ENCODE measurements around the gene BDP1.

DNA sequence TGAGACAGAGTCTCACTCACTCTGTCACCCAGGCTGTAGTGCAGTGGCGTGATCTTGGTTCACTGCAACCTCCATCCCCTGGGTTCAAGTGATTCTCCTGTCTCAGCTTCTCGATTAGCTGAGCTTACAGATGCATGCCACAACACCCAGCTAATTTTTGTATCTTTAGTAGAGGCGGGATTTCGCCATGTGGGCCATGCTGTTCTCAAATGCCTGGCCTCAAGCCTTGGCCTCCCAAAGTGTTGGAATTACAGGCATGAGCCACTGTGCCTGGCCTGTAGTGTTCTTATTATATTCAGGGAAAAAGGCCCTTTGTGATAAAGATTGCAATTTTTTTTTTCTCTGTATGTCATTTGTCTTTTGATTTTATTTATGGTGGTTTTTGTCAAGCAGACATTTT lies 107.7 kb downstream of the BDP1 start:
- TF ChIP-seq ARNTL (CRISPR knock-in tag; IDR thresholded peaks at IDR 0.05; ENCODE audit: borderline replicate concordance, low read depth) (no peak), OSR1 (CRISPR knock-in tag; IDR thresholded peaks at IDR 0.05) (no peak), ZNF565 (CRISPR knock-in tag; conservative IDR thresholded peaks at IDR 0.05; ENCODE audit: low read depth) (no peak), ISL1 (CRISPR knock-in tag; IDR thresholded peaks at IDR 0.05) (no peak), ZNF8 (CRISPR knock-in tag; IDR thresholded peaks at IDR 0.05) (no peak), ZFP3 (CRISPR knock-in tag; IDR thresholded peaks at IDR 0.05) (no peak), RARB (CRISPR knock-in tag; IDR thresholded peaks at IDR 0.05) (no peak), ZNF70 (CRISPR knock-in tag; IDR thresholded peaks at IDR 0.05) (no peak), ZC3H10 (CRISPR knock-in tag; IDR thresholded peaks at IDR 0.05) (no peak), CSDC2 (CRISPR knock-in tag; IDR thresholded peaks at IDR 0.05) (no peak), ESRRG (CRISPR knock-in tag; IDR thresholded peaks at IDR 0.05) (no peak)
- TF ChIP-seq, protein P1, sequence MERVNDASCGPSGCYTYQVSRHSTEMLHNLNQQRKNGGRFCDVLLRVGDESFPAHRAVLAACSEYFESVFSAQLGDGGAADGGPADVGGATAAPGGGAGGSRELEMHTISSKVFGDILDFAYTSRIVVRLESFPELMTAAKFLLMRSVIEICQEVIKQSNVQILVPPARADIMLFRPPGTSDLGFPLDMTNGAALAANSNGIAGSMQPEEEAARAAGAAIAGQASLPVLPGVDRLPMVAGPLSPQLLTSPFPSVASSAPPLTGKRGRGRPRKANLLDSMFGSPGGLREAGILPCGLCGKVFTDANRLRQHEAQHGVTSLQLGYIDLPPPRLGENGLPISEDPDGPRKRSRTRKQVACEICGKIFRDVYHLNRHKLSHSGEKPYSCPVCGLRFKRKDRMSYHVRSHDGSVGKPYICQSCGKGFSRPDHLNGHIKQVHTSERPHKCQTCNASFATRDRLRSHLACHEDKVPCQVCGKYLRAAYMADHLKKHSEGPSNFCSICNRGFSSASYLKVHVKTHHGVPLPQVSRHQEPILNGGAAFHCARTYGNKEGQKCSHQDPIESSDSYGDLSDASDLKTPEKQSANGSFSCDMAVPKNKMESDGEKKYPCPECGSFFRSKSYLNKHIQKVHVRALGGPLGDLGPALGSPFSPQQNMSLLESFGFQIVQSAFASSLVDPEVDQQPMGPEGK (CRISPR knock-in tag; IDR thresholded peaks at IDR 0.05; ENCODE audit: borderline replicate concordance) = no peak
- TF ChIP-seq, protein P2, sequence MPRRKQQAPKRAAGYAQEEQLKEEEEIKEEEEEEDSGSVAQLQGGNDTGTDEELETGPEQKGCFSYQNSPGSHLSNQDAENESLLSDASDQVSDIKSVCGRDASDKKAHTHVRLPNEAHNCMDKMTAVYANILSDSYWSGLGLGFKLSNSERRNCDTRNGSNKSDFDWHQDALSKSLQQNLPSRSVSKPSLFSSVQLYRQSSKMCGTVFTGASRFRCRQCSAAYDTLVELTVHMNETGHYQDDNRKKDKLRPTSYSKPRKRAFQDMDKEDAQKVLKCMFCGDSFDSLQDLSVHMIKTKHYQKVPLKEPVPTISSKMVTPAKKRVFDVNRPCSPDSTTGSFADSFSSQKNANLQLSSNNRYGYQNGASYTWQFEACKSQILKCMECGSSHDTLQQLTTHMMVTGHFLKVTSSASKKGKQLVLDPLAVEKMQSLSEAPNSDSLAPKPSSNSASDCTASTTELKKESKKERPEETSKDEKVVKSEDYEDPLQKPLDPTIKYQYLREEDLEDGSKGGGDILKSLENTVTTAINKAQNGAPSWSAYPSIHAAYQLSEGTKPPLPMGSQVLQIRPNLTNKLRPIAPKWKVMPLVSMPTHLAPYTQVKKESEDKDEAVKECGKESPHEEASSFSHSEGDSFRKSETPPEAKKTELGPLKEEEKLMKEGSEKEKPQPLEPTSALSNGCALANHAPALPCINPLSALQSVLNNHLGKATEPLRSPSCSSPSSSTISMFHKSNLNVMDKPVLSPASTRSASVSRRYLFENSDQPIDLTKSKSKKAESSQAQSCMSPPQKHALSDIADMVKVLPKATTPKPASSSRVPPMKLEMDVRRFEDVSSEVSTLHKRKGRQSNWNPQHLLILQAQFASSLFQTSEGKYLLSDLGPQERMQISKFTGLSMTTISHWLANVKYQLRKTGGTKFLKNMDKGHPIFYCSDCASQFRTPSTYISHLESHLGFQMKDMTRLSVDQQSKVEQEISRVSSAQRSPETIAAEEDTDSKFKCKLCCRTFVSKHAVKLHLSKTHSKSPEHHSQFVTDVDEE (CRISPR knock-in tag; IDR thresholded peaks at IDR 0.05) = no peak
- TF ChIP-seq, protein P3, sequence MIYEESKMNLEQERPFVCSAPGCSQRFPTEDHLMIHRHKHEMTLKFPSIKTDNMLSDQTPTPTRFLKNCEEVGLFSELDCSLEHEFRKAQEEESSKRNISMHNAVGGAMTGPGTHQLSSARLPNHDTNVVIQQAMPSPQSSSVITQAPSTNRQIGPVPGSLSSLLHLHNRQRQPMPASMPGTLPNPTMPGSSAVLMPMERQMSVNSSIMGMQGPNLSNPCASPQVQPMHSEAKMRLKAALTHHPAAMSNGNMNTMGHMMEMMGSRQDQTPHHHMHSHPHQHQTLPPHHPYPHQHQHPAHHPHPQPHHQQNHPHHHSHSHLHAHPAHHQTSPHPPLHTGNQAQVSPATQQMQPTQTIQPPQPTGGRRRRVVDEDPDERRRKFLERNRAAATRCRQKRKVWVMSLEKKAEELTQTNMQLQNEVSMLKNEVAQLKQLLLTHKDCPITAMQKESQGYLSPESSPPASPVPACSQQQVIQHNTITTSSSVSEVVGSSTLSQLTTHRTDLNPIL (CRISPR knock-in tag; IDR thresholded peaks at IDR 0.05; ENCODE audit: low read depth) = no peak
